ENCODE data around the gene CYP27B1.

Gene CYP27B1

DNA sequence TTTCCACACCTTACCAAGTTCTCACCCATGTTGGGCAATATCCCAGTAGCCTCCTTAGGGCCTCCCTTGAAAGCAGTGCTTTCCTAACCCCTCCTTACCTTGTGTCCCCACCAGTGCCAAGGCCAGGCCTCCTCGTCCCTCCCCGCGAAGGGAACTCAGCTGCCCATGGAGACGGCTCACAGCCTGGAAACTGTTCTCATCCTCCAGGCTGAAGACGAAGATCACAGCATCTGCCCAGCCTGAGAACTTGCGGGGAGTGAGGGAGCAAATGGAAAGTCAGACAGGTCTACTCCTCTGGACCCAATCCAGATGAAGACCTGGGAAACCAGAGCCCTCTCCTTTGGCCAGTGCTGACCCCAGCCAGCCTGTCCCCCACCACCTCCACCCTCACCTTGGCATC is 33.0 kb downstream of the CYP27B1 start:
- peaks cover 14% of the 10 kb centered on the region for H3K4me1 ChIP-seq (ENCODE audit: control insufficient read depth, insufficient read depth, low read length, unreplicated experiment)
- H3K27me3 ChIP-seq (ENCODE audit: insufficient read depth, low read length): peaks cover 50% of the 10 kb centered on the region
- no peaks in the 10 kb centered on the region for H3K79me2 ChIP-seq (ENCODE audit: control insufficient read depth, insufficient read depth, low read length, unreplicated experiment)
- H3K4me3 ChIP-seq (ENCODE audit: low read depth, low read length): no peak overlapping the region
- no peaks in the 10 kb centered on the region for H3K36me3 ChIP-seq (ENCODE audit: insufficient read depth, low read length)
- no peak overlapping the region for H3K27ac ChIP-seq (ENCODE audit: low read depth, low read length)
- H2AFZ ChIP-seq (ENCODE audit: low read length, unreplicated experiment): no peak overlapping the region

DNA sequence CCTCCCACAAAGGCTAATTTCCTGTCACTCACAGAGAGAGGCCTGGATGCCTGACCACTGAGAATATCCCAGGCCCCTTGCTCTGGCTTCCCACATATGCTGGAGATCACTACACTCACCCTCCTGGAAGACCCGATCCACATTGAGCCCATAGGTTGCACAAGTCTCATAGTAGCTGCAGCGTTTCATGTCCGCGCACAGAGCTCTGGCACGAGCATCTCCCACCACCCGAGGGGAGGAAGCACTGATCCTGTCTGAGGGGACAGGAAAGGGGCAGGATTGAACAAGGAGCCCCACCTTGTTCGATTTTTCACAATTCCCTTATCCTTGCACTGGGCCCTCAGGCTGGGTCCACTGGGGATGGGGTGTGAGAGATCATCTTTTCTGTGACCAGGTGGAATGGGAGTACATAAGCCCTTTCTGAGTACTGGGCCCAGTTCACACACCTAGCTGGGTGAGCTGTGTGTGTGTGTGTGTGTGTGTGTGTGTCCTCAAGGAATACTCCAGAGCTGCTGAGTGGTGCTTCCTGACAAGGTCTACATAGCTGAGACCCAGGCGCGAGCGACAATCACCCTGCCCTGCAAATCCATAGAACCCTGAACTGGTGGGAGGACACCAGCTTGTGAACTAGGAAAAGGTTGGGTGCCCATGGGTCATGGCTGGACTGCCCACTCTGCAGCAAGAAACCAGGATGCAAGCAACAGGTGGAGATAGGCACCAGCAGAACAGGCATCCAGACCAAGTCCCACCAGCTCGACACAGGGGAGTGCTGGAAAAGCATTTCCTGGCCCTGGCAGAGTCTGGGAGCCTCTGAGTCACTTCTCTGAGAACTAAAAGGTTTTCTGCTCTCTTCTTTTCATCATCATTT is 33.9 kb downstream of the CYP27B1 start:
- Histone ChIP-seq H3K79me2 (ENCODE audit: control insufficient read depth, insufficient read depth, low read length, unreplicated experiment) (no peaks in the 10 kb centered on the region), H3K27me3 (ENCODE audit: insufficient read depth, low read length) (peaks cover 41% of the 10 kb centered on the region), H3K36me3 (ENCODE audit: insufficient read depth, low read length) (no peaks in the 10 kb centered on the region)

DNA sequence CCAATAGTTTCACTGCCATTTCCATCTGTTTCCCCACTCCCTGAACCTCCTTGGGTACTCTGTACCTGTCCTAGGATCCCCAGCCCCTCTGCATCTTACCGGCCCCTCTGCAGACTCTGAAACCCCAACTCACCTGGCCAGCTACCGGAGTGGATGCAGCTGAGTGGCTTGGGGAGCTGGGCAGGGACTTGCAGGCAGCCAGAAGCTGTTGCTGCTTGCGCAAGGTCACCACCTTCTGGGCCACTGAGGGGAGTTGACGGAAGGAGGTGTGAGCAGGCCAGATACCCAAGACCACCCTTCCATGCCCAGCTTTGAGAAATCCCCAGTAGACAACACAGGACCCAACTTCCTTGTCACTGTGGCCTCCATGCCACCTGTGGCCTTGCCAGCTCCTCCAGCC is 34.6 kb downstream of the CYP27B1 start:
- H3K4me1 ChIP-seq (ENCODE audit: control insufficient read depth, insufficient read depth, low read length, unreplicated experiment): peaks cover 8% of the 10 kb centered on the region
- H3K4me3 ChIP-seq (ENCODE audit: low read depth, low read length): no peak overlapping the region
- H3K36me3 ChIP-seq (ENCODE audit: insufficient read depth, low read length): no peaks in the 10 kb centered on the region
- no peak overlapping the region for H3K27ac ChIP-seq (ENCODE audit: low read depth, low read length)
- no peaks in the 10 kb centered on the region for H3K79me2 ChIP-seq (ENCODE audit: control insufficient read depth, insufficient read depth, low read length, unreplicated experiment)
- peaks cover 37% of the 10 kb centered on the region for H3K27me3 ChIP-seq (ENCODE audit: insufficient read depth, low read length)
- H2AFZ ChIP-seq (ENCODE audit: low read length, unreplicated experiment): no peak overlapping the region

More for the DNA sequence above, 33.9 kb downstream of the CYP27B1 start:
- Histone ChIP-seq H3K4me3 (ENCODE audit: low read depth, low read length) (no peak overlapping the region), H3K27ac (ENCODE audit: low read depth, low read length) (no peak overlapping the region), H2AFZ (ENCODE audit: low read length, unreplicated experiment) (no peak overlapping the region), H3K4me1 (ENCODE audit: control insufficient read depth, insufficient read depth, low read length, unreplicated experiment) (peaks cover 12% of the 10 kb centered on the region)

DNA sequence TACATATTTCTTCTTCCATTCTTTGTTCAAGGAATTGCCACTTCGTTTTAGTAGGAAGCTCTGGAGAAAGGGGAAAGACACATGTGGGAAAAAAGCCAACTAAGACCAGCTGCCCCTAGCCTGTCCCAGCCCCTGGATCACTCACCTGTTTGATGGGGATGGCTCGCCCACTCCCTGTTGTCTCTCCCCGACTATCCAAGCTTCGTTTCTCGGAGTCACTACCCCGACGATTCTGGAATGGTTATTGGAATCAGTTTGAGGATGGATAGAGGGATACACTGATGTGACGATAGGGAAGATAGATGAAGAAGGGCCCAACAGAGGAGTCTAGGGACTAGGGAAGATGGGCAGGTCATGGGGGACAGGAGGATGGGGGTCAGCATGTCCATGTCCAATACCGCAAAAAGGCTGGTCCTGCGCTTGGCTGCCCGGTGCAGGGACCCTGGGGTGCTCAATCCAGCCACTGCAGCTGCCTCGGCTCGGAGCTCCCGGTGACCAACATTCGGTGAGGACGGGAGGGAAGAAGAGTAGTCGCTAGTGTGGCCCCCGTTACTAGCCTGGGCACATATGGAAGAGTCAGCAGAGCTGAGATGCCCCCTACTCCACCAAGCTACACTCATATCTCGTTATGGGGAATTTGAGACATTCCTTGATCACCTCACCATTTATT is 35.3 kb downstream of the CYP27B1 start:
- peaks cover 6% of the 10 kb centered on the region for H3K4me1 ChIP-seq (ENCODE audit: control insufficient read depth, insufficient read depth, low read length, unreplicated experiment)
- H3K36me3 ChIP-seq (ENCODE audit: insufficient read depth, low read length): no peaks in the 10 kb centered on the region
- H2AFZ ChIP-seq (ENCODE audit: low read length, unreplicated experiment): no peak overlapping the region
- H3K27me3 ChIP-seq (ENCODE audit: insufficient read depth, low read length): peaks cover 30% of the 10 kb centered on the region
- H3K4me3 ChIP-seq (ENCODE audit: low read depth, low read length): no peak overlapping the region
- H3K27ac ChIP-seq (ENCODE audit: low read depth, low read length): no peak overlapping the region
- H3K79me2 ChIP-seq (ENCODE audit: control insufficient read depth, insufficient read depth, low read length, unreplicated experiment): no peaks in the 10 kb centered on the region

DNA sequence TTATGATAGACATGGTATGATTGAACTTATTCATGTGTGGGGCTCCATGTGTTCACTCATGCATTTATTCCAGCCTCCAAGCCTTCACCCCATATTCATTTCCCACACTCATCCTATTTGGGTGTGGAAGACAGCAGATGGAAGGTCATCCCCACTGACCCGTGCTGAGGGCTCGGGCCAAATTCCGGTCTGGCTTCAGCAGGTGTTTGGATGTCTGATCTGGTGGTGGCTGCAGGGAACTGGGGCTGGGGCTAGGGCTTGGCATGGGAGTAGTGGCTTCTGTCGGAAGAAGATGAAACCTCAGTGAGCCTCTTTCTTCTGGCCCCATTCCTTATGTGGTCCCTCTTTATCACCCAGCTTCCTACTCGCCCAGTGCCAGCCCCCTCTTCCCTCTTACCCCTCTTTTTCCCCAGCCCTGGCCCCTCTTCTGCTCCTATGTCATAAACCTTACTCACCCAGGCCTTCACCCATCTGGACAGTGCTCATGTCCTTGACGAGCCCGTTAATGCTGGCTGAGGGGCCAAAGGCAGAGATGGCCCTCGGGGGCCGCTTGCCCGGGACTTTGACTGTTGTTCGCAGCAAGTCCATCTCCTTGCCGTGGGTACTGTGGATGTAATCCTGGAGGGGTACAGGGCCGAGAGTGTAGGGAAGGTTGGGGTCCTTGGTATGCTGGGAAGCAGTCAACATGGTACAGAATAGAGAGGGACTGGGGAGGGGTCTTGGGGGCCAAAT is 36.4 kb downstream of the CYP27B1 start:
- Histone ChIP-seq H3K4me1 (ENCODE audit: control insufficient read depth, insufficient read depth, low read length, unreplicated experiment) (peaks cover under 1% of the 10 kb centered on the region), H3K79me2 (ENCODE audit: control insufficient read depth, insufficient read depth, low read length, unreplicated experiment) (no peaks in the 10 kb centered on the region), H2AFZ (ENCODE audit: low read length, unreplicated experiment) (no peak overlapping the region), H3K4me3 (ENCODE audit: low read depth, low read length) (no peak overlapping the region), H3K27me3 (ENCODE audit: insufficient read depth, low read length) (peaks cover 21% of the 10 kb centered on the region), H3K27ac (ENCODE audit: low read depth, low read length) (no peak overlapping the region), H3K36me3 (ENCODE audit: insufficient read depth, low read length) (no peaks in the 10 kb centered on the region)

DNA sequence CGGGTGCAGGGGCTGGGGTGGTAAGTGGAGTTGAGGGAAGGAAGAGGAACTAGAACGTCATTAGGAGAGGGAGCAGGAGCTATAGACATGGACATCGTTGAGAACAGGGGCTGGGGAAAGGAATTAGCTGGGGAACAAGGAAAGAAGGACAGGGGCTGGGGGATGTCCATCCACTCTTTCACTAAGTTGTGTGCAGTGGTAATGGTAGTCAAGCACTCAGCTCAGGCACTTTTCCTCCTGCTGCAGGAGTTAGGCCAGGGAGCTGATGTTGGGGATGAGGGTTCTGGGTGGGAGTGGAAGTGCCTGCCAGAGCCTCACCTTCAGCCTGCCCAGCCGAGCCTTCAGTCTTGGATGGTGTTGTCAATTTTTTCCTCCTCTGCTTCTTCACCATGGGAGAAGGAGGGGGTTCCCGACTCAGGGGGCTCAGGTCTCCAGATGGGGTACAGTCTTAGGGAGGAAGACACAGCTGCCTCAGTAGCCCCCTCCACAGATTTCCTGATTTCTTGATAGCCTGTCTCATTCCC is 37.5 kb downstream of the CYP27B1 start:
- Histone ChIP-seq H3K79me2 (ENCODE audit: control insufficient read depth, insufficient read depth, low read length, unreplicated experiment) (no peaks in the 10 kb centered on the region), H2AFZ (ENCODE audit: low read length, unreplicated experiment) (no peak overlapping the region), H3K4me1 (ENCODE audit: control insufficient read depth, insufficient read depth, low read length, unreplicated experiment) (no peaks in the 10 kb centered on the region), H3K27me3 (ENCODE audit: insufficient read depth, low read length) (peaks cover 10% of the 10 kb centered on the region; the same call in 1 of the 2 replicates), H3K27ac (ENCODE audit: low read depth, low read length) (no peak overlapping the region), H3K36me3 (ENCODE audit: insufficient read depth, low read length) (no peaks in the 10 kb centered on the region), H3K4me3 (ENCODE audit: low read depth, low read length) (no peak overlapping the region)

DNA sequence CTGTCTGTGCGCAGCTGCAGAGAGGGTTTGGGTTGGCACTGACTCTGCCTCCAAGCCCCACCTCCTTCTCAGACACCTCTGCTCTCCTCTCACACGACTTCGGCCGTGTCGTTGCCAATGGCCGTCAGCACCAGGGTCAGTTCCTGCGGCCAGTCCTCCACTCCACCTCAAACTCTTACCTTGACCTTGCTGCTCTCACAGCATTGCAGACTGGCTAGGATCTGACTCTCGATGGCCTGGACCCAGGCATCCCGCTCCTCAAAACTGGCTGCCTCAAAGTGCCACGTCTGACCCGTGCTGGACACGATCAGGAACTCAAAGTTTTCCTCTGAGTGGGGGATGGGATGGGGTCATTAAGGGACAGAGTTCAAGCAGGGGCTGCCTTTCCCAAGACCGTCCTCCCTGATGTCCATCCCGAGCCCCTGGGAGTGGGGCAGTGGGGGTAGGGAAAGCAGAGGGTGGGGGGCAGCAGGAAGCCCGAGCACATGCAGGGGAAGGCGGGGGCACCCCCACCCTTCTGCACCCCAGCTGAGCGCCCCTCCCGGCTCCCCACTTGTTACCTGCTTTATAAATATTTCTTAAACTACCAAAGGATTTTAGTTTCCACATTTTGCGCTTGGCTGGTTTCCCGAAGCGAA is 39.0 kb downstream of the CYP27B1 start:
- Histone ChIP-seq H3K4me1 (ENCODE audit: control insufficient read depth, insufficient read depth, low read length, unreplicated experiment) (no peaks in the 10 kb centered on the region), H3K36me3 (ENCODE audit: insufficient read depth, low read length) (no peaks in the 10 kb centered on the region), H3K79me2 (ENCODE audit: control insufficient read depth, insufficient read depth, low read length, unreplicated experiment) (no peaks in the 10 kb centered on the region), H3K4me3 (ENCODE audit: low read depth, low read length) (no peak overlapping the region), H3K27me3 (ENCODE audit: insufficient read depth, low read length) (peaks cover 3% of the 10 kb centered on the region; the same call in 1 of the 2 replicates), H2AFZ (ENCODE audit: low read length, unreplicated experiment) (no peak overlapping the region), H3K27ac (ENCODE audit: low read depth, low read length) (no peak overlapping the region)

DNA sequence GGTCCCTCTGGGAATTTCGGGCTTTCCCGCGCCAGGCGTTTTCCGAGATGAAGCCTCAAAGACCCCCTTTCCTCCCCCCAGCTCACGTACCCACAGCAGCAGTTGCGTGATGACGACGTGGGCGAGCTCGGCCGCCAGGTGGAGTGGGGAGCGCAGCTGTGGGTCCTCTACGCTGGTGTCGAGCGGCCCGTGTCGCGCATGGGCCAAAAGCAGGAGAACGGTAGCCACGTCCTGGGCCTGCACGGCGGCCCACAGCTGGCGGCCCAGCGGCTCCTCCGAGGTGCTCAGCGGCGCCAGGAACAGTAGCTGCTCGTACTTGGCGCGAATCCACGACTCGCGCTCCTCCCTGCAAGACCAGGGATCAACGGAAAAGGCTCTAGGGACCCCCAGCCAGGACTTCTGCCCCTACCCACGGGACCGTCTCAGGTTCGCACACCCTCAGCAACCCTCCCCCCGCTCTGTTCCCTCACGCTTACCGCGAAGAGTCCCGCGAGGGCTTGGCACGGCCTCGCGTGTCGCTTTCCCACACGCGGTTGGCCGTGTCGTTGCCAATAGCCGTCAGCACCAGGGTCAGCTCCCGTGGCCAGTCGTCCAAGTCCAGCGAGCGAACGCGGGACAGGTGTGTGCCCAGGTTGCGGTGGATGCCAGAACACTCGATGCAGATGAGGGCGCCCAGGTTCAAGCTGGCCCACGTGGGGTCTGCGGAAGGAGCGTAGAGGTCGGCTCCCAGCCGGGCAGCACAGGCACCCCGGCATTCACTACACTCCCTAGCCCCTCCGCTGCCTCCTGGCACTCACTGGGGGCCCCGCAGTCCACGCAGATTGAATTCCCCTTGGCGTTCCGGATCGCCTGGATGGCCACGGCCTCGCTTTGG is 39.8 kb downstream of the CYP27B1 start:
- H3K4me1 ChIP-seq (ENCODE audit: control insufficient read depth, insufficient read depth, low read length, unreplicated experiment): no peaks in the 10 kb centered on the region
- H3K36me3 ChIP-seq (ENCODE audit: insufficient read depth, low read length): no peaks in the 10 kb centered on the region
- no peak overlapping the region for H3K27ac ChIP-seq (ENCODE audit: low read depth, low read length)
- no peaks in the 10 kb centered on the region for H3K79me2 ChIP-seq (ENCODE audit: control insufficient read depth, insufficient read depth, low read length, unreplicated experiment)
- peak overlapping the region; percentile 72 for H2AFZ ChIP-seq (ENCODE audit: low read length, unreplicated experiment)
- peaks cover 3% of the 10 kb centered on the region; the same call in 1 of the 2 replicates for H3K27me3 ChIP-seq (ENCODE audit: insufficient read depth, low read length)
- H3K4me3 ChIP-seq (ENCODE audit: low read depth, low read length): peak overlapping the region; percentile 93

DNA sequence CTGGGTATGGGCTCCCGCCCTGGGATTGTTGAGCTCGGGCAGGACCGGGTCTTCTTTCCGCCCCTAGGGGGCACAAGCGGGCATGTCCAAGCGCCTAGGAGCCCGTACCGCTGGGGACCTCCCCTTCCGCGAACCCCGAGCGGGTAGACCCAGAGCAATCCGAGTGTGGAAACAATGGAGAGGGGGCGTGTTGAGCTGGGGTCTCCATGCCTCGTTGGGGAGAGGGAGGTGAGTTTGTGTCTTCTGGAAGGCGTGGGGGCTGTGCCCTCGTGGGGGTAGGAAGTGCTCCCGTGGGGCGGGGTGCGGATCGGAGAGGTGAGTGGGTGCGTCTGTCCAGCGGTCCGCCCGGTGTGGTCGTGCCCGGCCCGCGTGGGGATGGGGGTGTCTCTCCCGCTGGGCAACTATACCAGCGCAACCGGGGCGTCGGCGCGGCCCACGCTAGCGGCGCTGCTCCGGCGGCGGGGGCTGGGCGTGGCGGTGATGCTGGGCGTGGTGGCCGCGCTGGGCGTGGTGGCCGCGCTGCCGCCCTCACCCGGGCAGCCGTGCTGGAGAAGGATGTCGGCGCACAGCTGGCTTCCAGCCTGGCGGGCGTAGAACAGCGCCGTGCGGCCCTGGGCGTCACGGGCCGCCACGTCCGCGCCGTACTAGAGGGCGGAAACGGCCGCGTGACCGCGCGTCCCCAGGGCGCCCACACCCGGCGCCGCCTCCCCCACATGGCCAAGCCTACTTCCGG is 40.6 kb downstream of the CYP27B1 start:
- Histone ChIP-seq H3K79me2 (ENCODE audit: control insufficient read depth, insufficient read depth, low read length, unreplicated experiment) (no peaks in the 10 kb centered on the region), H2AFZ (ENCODE audit: low read length, unreplicated experiment) (peak overlapping the region; percentile 72), H3K27me3 (ENCODE audit: insufficient read depth, low read length) (peaks cover 3% of the 10 kb centered on the region; the same call in 1 of the 2 replicates), H3K27ac (ENCODE audit: low read depth, low read length) (peak overlapping the region; percentile 22; the same call in 1 of the 2 replicates), H3K4me3 (ENCODE audit: low read depth, low read length) (peak overlapping the region; percentile 93), H3K36me3 (ENCODE audit: insufficient read depth, low read length) (no peaks in the 10 kb centered on the region), H3K4me1 (ENCODE audit: control insufficient read depth, insufficient read depth, low read length, unreplicated experiment) (no peaks in the 10 kb centered on the region)
